ENCODE measurements around the gene ARHGAP10. TPM values are rescaled to one million over a fixed set of nuclear protein-coding genes. Genes with fewer than 3 reads are reported as not detected.

Gene ARHGAP10
- total RNA-seq, 3 donors from 2014 or later (not counting 1 experiment from before 2014, with no cell fraction given): 13.9 to 28.7 (median 23.2) TPM

DNA sequence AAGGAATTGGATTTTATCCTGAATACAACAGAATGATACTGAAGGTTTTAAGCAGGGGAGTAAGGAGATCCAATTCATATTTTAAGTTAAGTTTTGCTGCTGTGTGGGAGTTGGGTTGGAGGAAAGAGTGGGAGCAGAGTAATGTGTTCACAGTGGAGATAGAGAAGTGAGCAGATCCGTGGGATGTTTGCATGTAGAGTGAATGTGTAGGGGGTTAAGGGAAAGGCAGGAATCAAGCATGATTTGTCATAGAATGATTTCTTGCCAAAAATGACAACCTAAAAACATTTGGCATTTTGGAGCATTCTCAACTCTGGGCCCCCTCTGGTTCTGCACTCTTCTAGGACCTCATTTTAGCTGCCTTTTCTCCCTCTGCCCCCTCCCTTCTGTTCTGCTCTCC lies 76.6 kb downstream of the ARHGAP10 start:
- Mint-ChIP-seq H3K27ac (no peak overlapping the region), H3K9me3 (no peaks in the 10 kb centered on the region), H3K4me3 (no peak overlapping the region), H3K27me3 (ENCODE audit: low read depth in 2 of 2) (peaks cover 0 to 3% of the 10 kb centered on the region in 2 donors), H3K4me1 (peaks cover 45 to 48% of the 10 kb centered on the region in 2 donors), H3K36me3 (no peaks in the 10 kb centered on the region)
- H3K4me3 ChIP-seq (ENCODE audit: low read length): no peak overlapping the region
- ATAC-seq (no peak), DNase-seq (no peak)
- H3K27ac ChIP-seq (ENCODE audit: low read length): no peak overlapping the region
- H3K36me3 ChIP-seq (ENCODE audit: control insufficient read depth, insufficient read depth, low read length): no peaks in the 10 kb centered on the region
- no peaks in the 10 kb centered on the region for H3K27me3 ChIP-seq (ENCODE audit: control insufficient read depth, insufficient read depth, low read length)
- 73% methylated on average over 1 of the region's 1 CpG for WGBS (ENCODE audit: insufficient coverage)
- intact Hi-C loops (cut with micrococcal nuclease): no loop called here
- no peaks in the 10 kb centered on the region for H3K9me3 ChIP-seq (ENCODE audit: control insufficient read depth, insufficient read depth, low read length)
- no peaks in the 10 kb centered on the region for H3K4me1 ChIP-seq (ENCODE audit: control insufficient read depth, insufficient read depth, low read length)
- TF ChIP-seq, protein P1, sequence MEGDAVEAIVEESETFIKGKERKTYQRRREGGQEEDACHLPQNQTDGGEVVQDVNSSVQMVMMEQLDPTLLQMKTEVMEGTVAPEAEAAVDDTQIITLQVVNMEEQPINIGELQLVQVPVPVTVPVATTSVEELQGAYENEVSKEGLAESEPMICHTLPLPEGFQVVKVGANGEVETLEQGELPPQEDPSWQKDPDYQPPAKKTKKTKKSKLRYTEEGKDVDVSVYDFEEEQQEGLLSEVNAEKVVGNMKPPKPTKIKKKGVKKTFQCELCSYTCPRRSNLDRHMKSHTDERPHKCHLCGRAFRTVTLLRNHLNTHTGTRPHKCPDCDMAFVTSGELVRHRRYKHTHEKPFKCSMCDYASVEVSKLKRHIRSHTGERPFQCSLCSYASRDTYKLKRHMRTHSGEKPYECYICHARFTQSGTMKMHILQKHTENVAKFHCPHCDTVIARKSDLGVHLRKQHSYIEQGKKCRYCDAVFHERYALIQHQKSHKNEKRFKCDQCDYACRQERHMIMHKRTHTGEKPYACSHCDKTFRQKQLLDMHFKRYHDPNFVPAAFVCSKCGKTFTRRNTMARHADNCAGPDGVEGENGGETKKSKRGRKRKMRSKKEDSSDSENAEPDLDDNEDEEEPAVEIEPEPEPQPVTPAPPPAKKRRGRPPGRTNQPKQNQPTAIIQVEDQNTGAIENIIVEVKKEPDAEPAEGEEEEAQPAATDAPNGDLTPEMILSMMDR (IDR thresholded peaks at IDR 0.05): no peak

DNA sequence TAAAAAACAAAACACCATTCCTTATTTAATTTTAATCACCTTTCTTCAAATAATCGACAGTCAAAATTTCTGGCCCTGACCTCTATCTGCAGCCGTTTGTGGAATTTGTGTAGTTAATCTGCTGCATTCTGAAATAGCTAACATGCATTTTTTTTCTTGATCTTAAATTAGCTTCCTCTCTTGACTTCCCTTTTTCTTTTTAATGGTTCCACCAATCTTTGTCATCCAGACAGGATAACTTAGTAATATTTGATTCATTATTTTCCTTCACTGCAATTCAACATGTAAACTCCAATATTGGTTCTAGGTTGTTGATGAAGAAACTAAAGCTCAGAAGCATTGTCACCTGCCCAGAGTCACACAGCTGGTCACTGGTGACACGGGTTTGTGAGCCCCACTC lies 77.3 kb downstream of the ARHGAP10 start:
- H3K4me1 Mint-ChIP-seq: peaks cover 42 to 48% of the 10 kb centered on the region in 2 donors
- H3K4me3 Mint-ChIP-seq: no peak overlapping the region
- no peaks in the 10 kb centered on the region for H3K9me3 ChIP-seq (ENCODE audit: control insufficient read depth, insufficient read depth, low read length)
- no peaks in the 10 kb centered on the region for H3K4me1 ChIP-seq (ENCODE audit: control insufficient read depth, insufficient read depth, low read length)
- H3K27ac ChIP-seq (ENCODE audit: low read length): no peak overlapping the region
- H3K4me3 ChIP-seq (ENCODE audit: low read length): no peak overlapping the region
- TF ChIP-seq, protein P1 (IDR thresholded peaks at IDR 0.05): no peak
- intact Hi-C loops (cut with micrococcal nuclease): no loop called here
- WGBS (ENCODE audit: insufficient coverage): 37% methylated on average over 3 of the region's 3 CpGs
- peaks cover 0 to 3% of the 10 kb centered on the region in 2 donors for H3K27me3 Mint-ChIP-seq (ENCODE audit: low read depth in 2 of 2)
- H3K27me3 ChIP-seq (ENCODE audit: control insufficient read depth, insufficient read depth, low read length): no peaks in the 10 kb centered on the region
- ATAC-seq: no peak
- no peak for DNase-seq
- H3K27ac Mint-ChIP-seq: no peak overlapping the region
- H3K9me3 Mint-ChIP-seq: no peaks in the 10 kb centered on the region
- no peaks in the 10 kb centered on the region for H3K36me3 ChIP-seq (ENCODE audit: control insufficient read depth, insufficient read depth, low read length)
- H3K36me3 Mint-ChIP-seq: no peaks in the 10 kb centered on the region

DNA sequence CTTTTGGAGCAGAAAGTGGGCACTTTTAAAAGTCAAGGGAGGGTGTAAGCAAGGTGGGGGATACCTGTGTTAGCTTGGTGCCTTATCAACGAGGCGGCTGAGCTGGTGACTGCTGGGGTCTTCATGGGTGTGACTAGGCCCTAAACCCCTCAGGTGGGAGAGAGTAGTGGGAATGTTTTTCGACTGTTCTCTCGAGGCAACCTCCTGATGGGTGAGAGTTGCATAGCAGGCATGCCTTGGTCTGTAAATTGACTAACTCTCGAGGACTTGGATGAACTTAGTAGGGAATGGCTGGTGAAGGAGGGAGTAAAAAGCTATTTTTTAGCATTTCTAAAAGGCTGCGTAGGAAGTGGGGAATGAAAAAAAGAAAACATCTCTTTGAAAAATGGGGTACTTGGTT lies 80.0 kb downstream of the ARHGAP10 start:
- no peaks in the 10 kb centered on the region for H3K36me3 ChIP-seq (ENCODE audit: control insufficient read depth, insufficient read depth, low read length)
- peaks cover 13% of the 10 kb centered on the region for H3K4me1 ChIP-seq (ENCODE audit: control insufficient read depth, insufficient read depth, low read length)
- H3K27me3 ChIP-seq (ENCODE audit: control insufficient read depth, insufficient read depth, low read length): no peaks in the 10 kb centered on the region
- WGBS (ENCODE audit: insufficient coverage): 93% methylated on average over 6 of the region's 6 CpGs
- Mint-ChIP-seq H3K27me3 (ENCODE audit: low read depth in 2 of 2) (peaks cover 0 to 3% of the 10 kb centered on the region in 2 donors), H3K36me3 (no peaks in the 10 kb centered on the region), H3K27ac (no peak overlapping the region), H3K4me1 (peaks cover 53 to 63% of the 10 kb centered on the region in 2 donors), H3K9me3 (no peaks in the 10 kb centered on the region), H3K4me3 (no peak overlapping the region)
- no peak for ATAC-seq
- DNase-seq: no peak
- intact Hi-C loops (cut with micrococcal nuclease): no loop called here
- H3K4me3 ChIP-seq (ENCODE audit: low read length): no peak overlapping the region
- no peaks in the 10 kb centered on the region for H3K9me3 ChIP-seq (ENCODE audit: control insufficient read depth, insufficient read depth, low read length)
- TF ChIP-seq, protein P1 (IDR thresholded peaks at IDR 0.05): no peak
- no peak overlapping the region for H3K27ac ChIP-seq (ENCODE audit: low read length)

DNA sequence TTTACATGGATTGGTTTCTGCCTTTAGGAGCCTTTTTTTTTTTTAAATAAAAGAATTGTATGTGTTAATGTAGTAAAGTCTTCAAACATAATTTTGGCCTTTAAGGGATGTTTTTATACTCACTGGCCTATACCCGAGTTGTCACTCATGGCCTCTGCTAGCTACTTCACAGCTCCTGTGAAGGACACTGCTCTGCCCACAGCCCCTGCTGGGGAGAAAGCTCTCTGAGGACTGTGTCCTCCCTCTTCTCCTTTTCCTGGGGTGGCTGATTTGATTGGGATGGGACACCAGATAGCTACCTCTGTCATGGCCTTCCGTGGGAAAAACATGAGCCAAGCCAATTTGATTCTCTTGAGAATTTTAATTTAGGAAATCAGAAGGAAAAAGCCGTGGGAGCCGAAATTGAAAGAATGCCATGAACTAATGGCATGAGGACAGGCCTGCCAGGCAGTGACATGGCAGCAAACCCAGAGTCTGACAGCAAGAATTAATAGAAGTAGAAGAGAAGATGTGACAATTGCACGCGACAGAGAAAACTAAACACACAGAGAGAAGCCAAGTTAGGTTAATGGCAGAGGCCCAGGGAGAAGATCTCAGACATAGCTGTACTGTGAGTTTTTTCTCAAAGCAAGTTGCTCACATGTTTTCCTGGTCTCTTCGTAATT lies 81.4 kb downstream of the ARHGAP10 start:
- Mint-ChIP-seq H3K36me3 (no peaks in the 10 kb centered on the region), H3K27me3 (ENCODE audit: low read depth in 2 of 2) (peaks cover 0 to 3% of the 10 kb centered on the region in 2 donors), H3K9me3 (no peaks in the 10 kb centered on the region), H3K4me1 (peaks cover 51 to 63% of the 10 kb centered on the region in 2 donors), H3K4me3 (no peak overlapping the region), H3K27ac (no peak overlapping the region)
- Histone ChIP-seq H3K4me3 (ENCODE audit: low read length) (no peak overlapping the region), H3K4me1 (ENCODE audit: control insufficient read depth, insufficient read depth, low read length) (peaks cover 13% of the 10 kb centered on the region), H3K9me3 (ENCODE audit: control insufficient read depth, insufficient read depth, low read length) (no peaks in the 10 kb centered on the region), H3K27ac (ENCODE audit: low read length) (no peak overlapping the region), H3K27me3 (ENCODE audit: control insufficient read depth, insufficient read depth, low read length) (no peaks in the 10 kb centered on the region), H3K36me3 (ENCODE audit: control insufficient read depth, insufficient read depth, low read length) (no peaks in the 10 kb centered on the region)
- intact Hi-C loops (cut with micrococcal nuclease): no loop called here
- WGBS (ENCODE audit: insufficient coverage): over 99% methylated on average over 7 of the region's 7 CpGs
- no peak for DNase-seq
- TF ChIP-seq, protein P1 (IDR thresholded peaks at IDR 0.05): no peak
- no peak for ATAC-seq
